ENCODE measurements around the gene COA8.

The COA8 gene

GRCh38 chr14:103625356-103626095 is 62.8 kb downstream of the COA8 start:
- DNase-seq (ENCODE audit: low spot score), result no peak

GRCh38 chr14:103626146-103626850 is 63.5 kb downstream of the COA8 start:
- DNase-seq (ENCODE audit: low spot score), result no peak

- DNase-seq (ENCODE audit: low spot score), result no peak
These were observed 64.6 kb downstream of the COA8 start for GRCh38 chr14:103627073-103628025.

GRCh38 chr14:103628221-103628683 is 65.5 kb downstream of the COA8 start:
- DNase-seq (ENCODE audit: low spot score), result peak; percentile 76

GRCh38 chr14:103628684-103629502 is 66.1 kb downstream of the COA8 start, which contains the start of gene KLC1:
TSS of gene KLC1 (plus strand) at chr14:103629211. CDS start at chr14:103654565, 25,354 bp downstream.
- peak; percentile 94 for DNase-seq (ENCODE audit: low spot score)

GRCh38 chr14:103629503-103630121 is 66.9 kb downstream of the COA8 start:
- DNase-seq (ENCODE audit: low spot score), result peak; percentile 83

- DNase-seq (ENCODE audit: low spot score), result no peak
These were observed 67.8 kb downstream of the COA8 start for GRCh38 chr14:103630364-103631108.

- no peak for DNase-seq (ENCODE audit: low spot score)
These were observed 70.6 kb downstream of the COA8 start for GRCh38 chr14:103633391-103633790.

- no peak for DNase-seq (ENCODE audit: low spot score)
These were observed 71.4 kb downstream of the COA8 start for GRCh38 chr14:103634156-103634555.

GRCh38 chr14:103638594-103638993 is 75.8 kb downstream of the COA8 start:
- DNase-seq (ENCODE audit: low spot score), result no peak

Measured in iPS-NIHi11 (cell line).